ENCODE measurements around the gene HNRNPUL2. TPM values are rescaled to one million over a fixed set of nuclear protein-coding genes. Genes with fewer than 3 reads are reported as not detected.

Gene HNRNPUL2
- total and polyA plus RNA-seq, 2 of the 4 experiments (the other 2 are of a cell fraction) = 3.9 to 30.2 TPM

DNA sequence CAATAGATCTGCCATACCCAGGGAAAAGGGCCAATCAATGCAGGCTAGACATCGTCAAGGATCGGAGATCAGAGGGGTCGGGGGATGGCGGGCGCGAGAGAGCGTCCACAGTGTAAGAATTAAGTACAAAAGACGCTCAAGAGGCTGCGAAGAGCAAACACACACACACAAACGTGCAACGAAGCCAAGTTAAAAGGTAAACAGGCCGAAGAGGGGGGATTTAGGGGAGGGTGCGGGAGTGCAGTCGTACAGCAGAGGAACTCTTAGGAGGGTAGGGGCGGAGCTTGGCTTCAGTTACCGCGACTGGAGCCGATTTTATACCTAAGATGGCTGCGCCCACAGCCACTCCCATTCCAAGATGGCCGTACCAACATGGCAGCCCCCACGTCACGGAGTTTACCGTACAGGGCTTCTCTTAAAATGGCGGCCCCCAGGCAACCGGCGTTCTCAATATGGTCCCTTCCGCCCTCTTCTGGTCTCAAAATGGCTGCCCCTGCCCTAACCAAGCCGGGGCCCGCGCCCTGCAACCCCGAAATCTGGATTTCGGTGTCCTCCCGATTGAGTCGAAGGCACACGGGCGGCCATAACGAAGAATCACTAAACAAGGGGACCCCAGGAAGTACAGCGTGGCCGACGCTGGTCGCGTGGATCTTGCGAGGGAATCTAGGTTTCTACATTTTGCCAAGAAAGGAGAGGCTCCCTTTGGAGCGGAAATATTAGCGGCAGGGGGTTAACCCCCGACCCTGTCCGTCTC is 17.8 kb downstream of the HNRNPUL2 start:
- peak overlapping the region; percentile 94 for H3K14ac ChIP-seq (replicated peaks; ENCODE audit: low read depth, low read length)
- no TSS peak for BruUV-seq (replicated peaks)
- peaks cover 20 to 67% of the 10 kb centered on the region in 2 experiments for H3K79me1 ChIP-seq (ENCODE audit: low read depth in 1 of 2, low read length in 2 of 2)
- CTCF ChIA-PET = no interaction called here
- POLR2A ChIA-PET (ENCODE audit: unreplicated experiment) = interaction anchor here (0.5 to 2.1 kb wide), 3 partner anchors 18 to 1475 kb away, joined by 3 to 7 read pairs (median 6); partner anchors contain the start of genes EEF1G, HNRNPUL2 and TTC9C
- WGBS, 2 experiments (ENCODE audit: extremely low coverage in 2 of 2, insufficient read length in 1 of 2) = 1% methylated on average over 20 of the region's 47 CpGs; no CpG with 5 or more reads in 1 of the 2 experiments
- ATAC-seq (ENCODE audit: low read depth) (peak; percentile 78), DNase-seq (peak; percentile 97)
- in situ Hi-C loops (cut with MboI; ENCODE audit: low sequenced_read_pairs) (no loop called here), intact Hi-C loops (cut with micrococcal nuclease) (no loop called here), dilution Hi-C loops (cut with HindIII; ENCODE audit: low sequenced_read_pairs, unreplicated experiment) (no loop called here)
- peak overlapping the region; percentile 64 for H3K18ac ChIP-seq (ENCODE audit: low read depth, low read length)
- H3K4me3 ChIP-seq (ENCODE audit: insufficient read depth, low read depth, low read length) = peak overlapping the region; percentile 54
- H3K9me1 ChIP-seq (ENCODE audit: insufficient read depth, low read length) = peaks cover 17% of the 10 kb centered on the region
- H4K91ac ChIP-seq (ENCODE audit: insufficient read depth, low read depth, low read length) = peak overlapping the region; percentile 87
- peaks cover 27% of the 10 kb centered on the region for H3K36me3 ChIP-seq (ENCODE audit: control insufficient read depth, insufficient read depth, low read length)
- H3K4me1 ChIP-seq (ENCODE audit: control insufficient read depth, insufficient read depth, low read length) = peaks cover 20% of the 10 kb centered on the region
- H4K20me1 ChIP-seq (ENCODE audit: insufficient read depth, low read length) = no peaks in the 10 kb centered on the region
- no peak overlapping the region for H2BK15ac ChIP-seq (ENCODE audit: low read depth, low read length)
- peak overlapping the region; percentile 84 for H3K9ac ChIP-seq (ENCODE audit: low read depth, low read length)
- H3K9me3 ChIP-seq (ENCODE audit: control insufficient read depth, insufficient read depth, low read length) = no peaks in the 10 kb centered on the region
- H3K4ac ChIP-seq (ENCODE audit: low read depth, low read length) = peak overlapping the region; percentile 93
- no peak overlapping the region for H2BK20ac ChIP-seq (ENCODE audit: low read depth, low read length)
- H2BK5ac ChIP-seq (ENCODE audit: low read depth, low read length, poor library complexity, severe bottlenecking) = peak overlapping the region; percentile 82
- H2AK9ac ChIP-seq (replicated peaks; ENCODE audit: low read depth, low read length, poor library complexity) = peak overlapping the region; percentile 97
- peak overlapping the region; percentile 93 for H3K27ac ChIP-seq (ENCODE audit: insufficient read depth, low read length)
- peak overlapping the region; percentile 83 for H3K56ac ChIP-seq (ENCODE audit: extremely low read depth, insufficient read depth, low read length)
- TF ChIP-seq NFE2L2 (IDR thresholded peaks at IDR 0.05; ENCODE audit: low read depth, low read length) (0 out of 2 replicates have a peak, but pooled peaks have one; percentile 9), POLR2A (IDR thresholded peaks at IDR 0.05; ENCODE audit: low read depth, low read length) (peak; percentile 63), MXI1 (IDR thresholded peaks at IDR 0.05; ENCODE audit: borderline replicate concordance, low read depth, low read length) (no peak), CTCF (conservative IDR thresholded peaks at IDR 0.05; ENCODE audit: low read depth, low read length) (no peak)
- peak overlapping the region; percentile 45; the same call in 1 of the 2 replicates for H2BK120ac ChIP-seq (ENCODE audit: low read depth, low read length)
- H4K5ac ChIP-seq (ENCODE audit: low read depth, low read length) = peak overlapping the region; percentile 92
- H3K4me2 ChIP-seq (ENCODE audit: low read depth, low read length) = peak overlapping the region; percentile 86
- peak overlapping the region; percentile 90 for H2AFZ ChIP-seq (replicated peaks; ENCODE audit: low read length, poor library complexity)
- H2AK5ac ChIP-seq (ENCODE audit: low read depth, low read length) = peak overlapping the region; percentile 91
- H4K8ac ChIP-seq (ENCODE audit: low read depth in 2 of 2, low read length in 2 of 2) = peak overlapping the region; percentile 93 to 98
- H3K23ac ChIP-seq (ENCODE audit: low read depth, low read length) = peak overlapping the region; percentile 89
- no peaks in the 10 kb centered on the region for H3K27me3 ChIP-seq (ENCODE audit: control insufficient read depth, insufficient read depth, low read length)

Data from IMR-90 (cell line).